Measurements from ENCODE around the gene ABAT. TPM values are rescaled to one million over a fixed set of nuclear protein-coding genes. Genes with fewer than 3 reads are reported as not detected.

ABAT gene
- total RNA-seq, 2 donors from 2014 or later: 9.8 to 14.9 TPM

- H3K27ac ChIP-seq: no peak overlapping the region
Observed at GRCh38 chr16:8630255-8630953, 44.0 kb upstream of the ABAT start.

GRCh38 chr16:8631373-8631772 lies 43.0 kb upstream of the ABAT start:
- no peaks in the 10 kb centered on the region for H3K9me3 ChIP-seq
- H3K36me3 ChIP-seq: peaks cover 92% of the 10 kb centered on the region
- DNase-seq (ENCODE audit: low spot score): no peak
- no peak for TF ChIP-seq CTCF (IDR thresholded peaks at IDR 0.05)
- no peaks in the 10 kb centered on the region for H3K4me1 ChIP-seq
- no peak overlapping the region for H3K27ac ChIP-seq
- H3K4me3 ChIP-seq: no peak overlapping the region
- no peaks in the 10 kb centered on the region for H3K27me3 ChIP-seq

More at GRCh38 chr16:8630255-8630953, 44.0 kb upstream of the ABAT start:
- H3K9me3 ChIP-seq: no peaks in the 10 kb centered on the region
- TF ChIP-seq CTCF (IDR thresholded peaks at IDR 0.05): no peak
- no peak for DNase-seq (ENCODE audit: low spot score)
- H3K4me3 ChIP-seq: no peak overlapping the region
- no peaks in the 10 kb centered on the region for H3K27me3 ChIP-seq
- H3K36me3 ChIP-seq: peaks cover 93% of the 10 kb centered on the region
- H3K4me1 ChIP-seq: no peaks in the 10 kb centered on the region

GRCh38 chr16:8631818-8632465 lies 42.5 kb upstream of the ABAT start:
- Histone ChIP-seq H3K9me3 (no peaks in the 10 kb centered on the region), H3K36me3 (peaks cover 91% of the 10 kb centered on the region), H3K4me3 (no peak overlapping the region), H3K27me3 (no peaks in the 10 kb centered on the region), H3K4me1 (no peaks in the 10 kb centered on the region), H3K27ac (peak overlapping the region in 1 of 2 donors; percentile 40)
- no peak for TF ChIP-seq CTCF (IDR thresholded peaks at IDR 0.05)
- no peak for DNase-seq (ENCODE audit: low spot score)

GRCh38 chr16:8632675-8633182 lies 41.7 kb upstream of the ABAT start:
- no peaks in the 10 kb centered on the region for H3K4me1 ChIP-seq
- no peak for TF ChIP-seq CTCF (IDR thresholded peaks at IDR 0.05)
- DNase-seq (ENCODE audit: low spot score): no peak
- H3K36me3 ChIP-seq: peaks cover 91% of the 10 kb centered on the region
- no peaks in the 10 kb centered on the region for H3K27me3 ChIP-seq
- H3K4me3 ChIP-seq: no peak overlapping the region
- H3K9me3 ChIP-seq: no peaks in the 10 kb centered on the region
- peak overlapping the region; percentile 12 to 40 for H3K27ac ChIP-seq

- DNase-seq (ENCODE audit: low spot score): no peak
- no peak overlapping the region for H3K4me3 ChIP-seq
- H3K36me3 ChIP-seq: peaks cover 91% of the 10 kb centered on the region
Observed at GRCh38 chr16:8634991-8635736, 39.3 kb upstream of the ABAT start.

More at GRCh38 chr16:8634991-8635736, 39.3 kb upstream of the ABAT start:
- Histone ChIP-seq H3K27me3 (no peaks in the 10 kb centered on the region), H3K9me3 (no peaks in the 10 kb centered on the region), H3K4me1 (no peaks in the 10 kb centered on the region), H3K27ac (no peak overlapping the region)
- peak in 1 of 2 donors; percentile 11 for TF ChIP-seq CTCF (IDR thresholded peaks at IDR 0.05)

Measured in right atrium auricular region (tissue), 2 donors.